GM23248 (cell line): ENCODE measurements around the gene COL8A1.

Experiments
- EZH2 ChIP-seq: fragments of 200-600 bp; sonication (generic); IDR thresholded peaks from 2 replicates; pipeline ENCODE4 v1.6.1; 2018; ENCODE audit warnings: antibody characterized with exemption, mild to moderate bottlenecking; ENCODE audit not compliant: insufficient read depth, poor library complexity, severe bottlenecking
- EZH2phosphoT487 ChIP-seq: fragments of 200-600 bp; sonication (generic); IDR thresholded peaks from 2 replicates; pipeline ENCODE4 v1.6.1; 2018; ENCODE audit warnings: antibody characterized with exemption, moderate library complexity, mild to moderate bottlenecking, low read depth; ENCODE audit not compliant: insufficient read depth

GRCh38 chr3:99669879-99670555 is 31.6 kb downstream of the COL8A1 start:
- TF ChIP-seq EZH2: no peak
- no peak for TF ChIP-seq EZH2phosphoT487
